GM12873 (cell line): ENCODE data around the gene MYMX.

Experiments
- CTCF ChIP-seq: IDR thresholded peaks from 2 replicates; pipeline ENCODE4 v1.5.1; 2012; ENCODE audit warnings: low read depth, mild to moderate bottlenecking, moderate library complexity, low read length, control low read depth; ENCODE audit not compliant: insufficient read depth; ENCODE audit errors: missing control alignments

The MYMX gene

GRCh38 chr6:44201200-44201599 is 15.5 kb upstream of the MYMX start:
- no peak for TF ChIP-seq CTCF

GRCh38 chr6:44201638-44202303 is 15.0 kb upstream of the MYMX start:
- no peak for TF ChIP-seq CTCF

- no peak for TF ChIP-seq CTCF
Observed at GRCh38 chr6:44202332-44202971, 14.3 kb upstream of the MYMX start.

- TF ChIP-seq CTCF: no peak
Observed at GRCh38 chr6:44202972-44203750, 13.6 kb upstream of the MYMX start.

- no peak for TF ChIP-seq CTCF
Observed at GRCh38 chr6:44203955-44204354, 12.8 kb upstream of the MYMX start.

GRCh38 chr6:44207966-44208365 is 8.8 kb upstream of the MYMX start:
- no peak for TF ChIP-seq CTCF

GRCh38 chr6:44211284-44211683 is 5.4 kb upstream of the MYMX start:
- TF ChIP-seq CTCF: no peak
